HepG2 (cell line): ENCODE measurements around the gene GMNN. TPM values are rescaled to one million over a fixed set of nuclear protein-coding genes. Genes with fewer than 3 reads are reported as not detected.

Experiments
- ADNP ChIP-seq: sonication (generic); formaldehyde crosslinking; IDR thresholded peaks from 2 replicates; pipeline ENCODE4 v1.4.0; 2020; ENCODE audit warnings: missing genetic modification reagents
- CBX2 ChIP-seq, 2 experiments: fragments of 200-600 bp in 1 of 2; sonication (generic); formaldehyde crosslinking in 1 of 2; IDR thresholded peaks; 2 replicates each; pipeline versions ENCODE4 v1.7.0 to v1.8.1; 2018 to 2022; ENCODE audit warnings: low read depth in 2 of 2, low read length in 1 of 2, mild to moderate bottlenecking in 1 of 2, missing genetic modification reagents in 1 of 2
- HOXA3 ChIP-seq: sonication (generic); formaldehyde crosslinking; IDR thresholded peaks from 2 replicates; pipeline ENCODE4 v1.5.0; 2020; ENCODE audit warnings: missing genetic modification reagents
- HOXA7 ChIP-seq: sonication (generic); formaldehyde crosslinking; IDR thresholded peaks from 2 replicates; pipeline ENCODE4 v1.8.1; 2022; ENCODE audit warnings: mild to moderate bottlenecking, missing genetic modification reagents, moderate library complexity
- KDM5B ChIP-seq: sonication (generic); formaldehyde crosslinking; IDR thresholded peaks from 2 replicates; pipeline ENCODE4 v1.4.0; 2020; ENCODE audit warnings: missing genetic modification reagents, mild to moderate bottlenecking, borderline replicate concordance
- KLF16 ChIP-seq, 2 experiments: sonication (generic) in 1 of 2; formaldehyde crosslinking in 1 of 2; IDR thresholded peaks; 2 replicates each; pipeline versions ENCODE4 v1.6.1 to v1.8.0; 2016 to 2023; ENCODE audit warnings: missing genetic modification reagents in 2 of 2, missing compliant biosample characterization in 1 of 2
- NRL ChIP-seq: sonication (generic); formaldehyde crosslinking; IDR thresholded peaks from 2 replicates; pipeline ENCODE4 v1.5.0; 2020; ENCODE audit warnings: missing genetic modification reagents, mild to moderate bottlenecking, moderate library complexity, borderline replicate concordance
- RARG ChIP-seq: sonication (generic); formaldehyde crosslinking; IDR thresholded peaks from 2 replicates; pipeline ENCODE4 v1.4.0; 2020; ENCODE audit warnings: low read depth, mild to moderate bottlenecking, missing genetic modification reagents
- SAP130 ChIP-seq: IDR thresholded peaks from 2 replicates; pipeline ENCODE4 v1.6.1; 2016; ENCODE audit warnings: low read depth
- SMYD3 ChIP-seq: sonication (generic); formaldehyde crosslinking; IDR thresholded peaks from 2 replicates; pipeline ENCODE4 v1.8.1; 2023; ENCODE audit warnings: mild to moderate bottlenecking, missing genetic modification reagents
- SOX5 ChIP-seq: IDR thresholded peaks from 2 replicates; pipeline ENCODE4 v1.6.1; 2016; ENCODE audit warnings: borderline replicate concordance
- ZBTB3 ChIP-seq: sonication (generic); formaldehyde crosslinking; IDR thresholded peaks from 2 replicates; pipeline ENCODE4 v1.4.0; 2020; ENCODE audit warnings: low read depth, mild to moderate bottlenecking, moderate library complexity, missing genetic modification reagents, borderline replicate concordance
- ZFP62 ChIP-seq: sonication (generic); formaldehyde crosslinking; IDR thresholded peaks from 2 replicates; pipeline ENCODE4 v1.4.0; 2020; ENCODE audit warnings: missing genetic modification reagents
- ZNF33A ChIP-seq: sonication (generic); formaldehyde crosslinking; IDR thresholded peaks from 2 replicates; pipeline ENCODE4 v1.5.1; 2020; ENCODE audit warnings: missing genetic modification reagents, mild to moderate bottlenecking, moderate library complexity, borderline replicate concordance
- ZNF530 ChIP-seq: sonication (generic); formaldehyde crosslinking; IDR thresholded peaks from 2 replicates; pipeline ENCODE4 v1.5.0; 2020; ENCODE audit warnings: low read depth, mild to moderate bottlenecking, missing genetic modification reagents
- ZNF589 ChIP-seq: sonication (generic); formaldehyde crosslinking; conservative IDR thresholded peaks from 2 replicates; pipeline ENCODE4 v1.8.0; 2022; ENCODE audit warnings: mild to moderate bottlenecking, moderate library complexity, missing genetic modification reagents
- ZNF598 ChIP-seq: sonication (generic); formaldehyde crosslinking; IDR thresholded peaks from 2 replicates; pipeline ENCODE4 v1.5.1; 2020; ENCODE audit warnings: mild to moderate bottlenecking, missing genetic modification reagents, borderline replicate concordance
- ZNF720 ChIP-seq: sonication (generic); formaldehyde crosslinking; IDR thresholded peaks from 2 replicates; pipeline ENCODE4 v1.4.0; 2020; ENCODE audit warnings: missing genetic modification reagents
- ZZZ3 ChIP-seq: sonication (generic); formaldehyde crosslinking; IDR thresholded peaks from 2 replicates; pipeline ENCODE4 v1.4.0; 2020; ENCODE audit warnings: missing genetic modification reagents, mild to moderate bottlenecking, borderline replicate concordance
- polyA plus RNA-seq, 8 experiments: library from polyadenylated mRNA; depleted of rRNA in 3 of 8; stranded (reverse) in 7 of 8; unstranded in 1 of 8; fragments of >200 nt; fragmentation: Illumina TruSeq in 4 of 8; extraction: Trizol in 4 of 8; gene quantifications; 2 replicates each; pipeline versions ENCODE4 v1.2.1 to v1.2.3, GENCODE V29; 2011 to 2016; ENCODE audit warnings: low read depth in 4 of 8, missing spikeins in 1 of 8, mixed read lengths in 1 of 8; ENCODE audit not compliant: insufficient read depth in 1 of 8
- total RNA-seq, 5 experiments: library from RNA; depleted of rRNA; stranded (reverse); fragments of >200 nt; fragmentation: Illumina TruSeq; extraction: Trizol; gene quantifications; 2 replicates each; pipeline ENCODE4 v1.2.3, GENCODE V29; 2016; ENCODE audit warnings: low read depth in 1 of 5
- TF ChIP-seq, protein P1 (sequence below): sonication (generic); formaldehyde crosslinking; IDR thresholded peaks from 2 replicates; pipeline ENCODE4 v1.5.1; 2020; ENCODE audit warnings: missing genetic modification reagents, mild to moderate bottlenecking, borderline replicate concordance
- TF ChIP-seq, protein P2 (sequence below): sonication (generic); formaldehyde crosslinking; IDR thresholded peaks from 2 replicates; pipeline ENCODE4 v1.8.1; 2023; ENCODE audit warnings: mild to moderate bottlenecking, moderate library complexity, missing genetic modification reagents
- TF ChIP-seq, protein P3 (sequence below): IDR thresholded peaks from 2 replicates; pipeline ENCODE4 v1.4.0; 2020; ENCODE audit warnings: mild to moderate bottlenecking, missing genetic modification reagents
- TF ChIP-seq, protein P4 (sequence below): IDR thresholded peaks from 2 replicates; pipeline ENCODE4 v1.6.1; 2016; ENCODE audit warnings: missing biosample characterization, missing genetic modification reagents, low read depth

GMNN gene
- total and polyA plus RNA-seq, 2 of the 13 experiments (the other 11 are each of a cell fraction or from before 2014, with no cell fraction given) = 61.8 to 154 TPM

DNA sequence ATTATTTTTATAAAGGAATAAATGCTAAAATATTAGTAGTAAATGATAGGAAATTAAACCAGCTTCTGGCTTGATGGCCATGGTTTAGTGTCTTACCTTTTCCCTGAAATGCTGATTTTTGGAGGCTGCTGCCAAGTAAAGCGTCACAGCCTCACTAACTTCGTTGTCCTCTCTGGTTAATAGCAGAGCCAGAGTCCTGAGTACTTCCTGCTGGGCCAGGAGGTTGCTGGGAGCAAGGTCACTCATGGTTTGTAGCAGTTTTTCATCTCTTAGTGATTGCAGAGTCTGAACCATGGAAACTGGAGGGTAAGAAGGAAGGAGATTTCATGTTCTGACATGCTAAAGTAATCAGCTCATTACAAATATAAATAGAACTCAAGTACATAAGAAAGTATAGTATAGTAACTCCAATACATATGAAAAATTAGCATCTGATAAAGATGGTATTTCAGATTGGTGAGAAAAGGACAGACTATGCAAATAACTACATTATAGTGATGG is 50.4 kb downstream of the GMNN start (continued):
- TF ChIP-seq ZNF598 (CRISPR knock-in tag) = no peak
- no peak for TF ChIP-seq CBX2 (IDR thresholded peaks at IDR 0.05; ENCODE audit: low read depth, low read length)
- no peak for TF ChIP-seq CBX2 (CRISPR knock-in tag; IDR thresholded peaks at IDR 0.05; ENCODE audit: low read depth)
- TF ChIP-seq ZNF530 (CRISPR knock-in tag) = no peak
- no peak for TF ChIP-seq SAP130 (CRISPR knock-in tag)
- TF ChIP-seq HOXA7 = no peak
- no peak for TF ChIP-seq SOX5
- TF ChIP-seq SMYD3 (CRISPR knock-in tag) = no peak
- no peak for TF ChIP-seq KLF16 (CRISPR knock-in tag; IDR thresholded peaks at IDR 0.05)
- TF ChIP-seq ZNF589 (CRISPR knock-in tag) = no peak
- no peak for TF ChIP-seq ZNF720
- TF ChIP-seq ZNF33A (CRISPR knock-in tag) = no peak
- no peak for TF ChIP-seq ZFP62 (CRISPR knock-in tag)
- TF ChIP-seq, protein P1, sequence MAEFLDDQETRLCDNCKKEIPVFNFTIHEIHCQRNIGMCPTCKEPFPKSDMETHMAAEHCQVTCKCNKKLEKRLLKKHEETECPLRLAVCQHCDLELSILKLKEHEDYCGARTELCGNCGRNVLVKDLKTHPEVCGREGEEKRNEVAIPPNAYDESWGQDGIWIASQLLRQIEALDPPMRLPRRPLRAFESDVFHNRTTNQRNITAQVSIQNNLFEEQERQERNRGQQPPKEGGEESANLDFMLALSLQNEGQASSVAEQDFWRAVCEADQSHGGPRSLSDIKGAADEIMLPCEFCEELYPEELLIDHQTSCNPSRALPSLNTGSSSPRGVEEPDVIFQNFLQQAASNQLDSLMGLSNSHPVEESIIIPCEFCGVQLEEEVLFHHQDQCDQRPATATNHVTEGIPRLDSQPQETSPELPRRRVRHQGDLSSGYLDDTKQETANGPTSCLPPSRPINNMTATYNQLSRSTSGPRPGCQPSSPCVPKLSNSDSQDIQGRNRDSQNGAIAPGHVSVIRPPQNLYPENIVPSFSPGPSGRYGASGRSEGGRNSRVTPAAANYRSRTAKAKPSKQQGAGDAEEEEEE = no peak
- TF ChIP-seq ZZZ3 (CRISPR knock-in tag) = no peak
- peak; percentile 42; the same call in 1 of the 2 replicates for TF ChIP-seq HOXA3 (CRISPR knock-in tag)
- TF ChIP-seq, protein P2, sequence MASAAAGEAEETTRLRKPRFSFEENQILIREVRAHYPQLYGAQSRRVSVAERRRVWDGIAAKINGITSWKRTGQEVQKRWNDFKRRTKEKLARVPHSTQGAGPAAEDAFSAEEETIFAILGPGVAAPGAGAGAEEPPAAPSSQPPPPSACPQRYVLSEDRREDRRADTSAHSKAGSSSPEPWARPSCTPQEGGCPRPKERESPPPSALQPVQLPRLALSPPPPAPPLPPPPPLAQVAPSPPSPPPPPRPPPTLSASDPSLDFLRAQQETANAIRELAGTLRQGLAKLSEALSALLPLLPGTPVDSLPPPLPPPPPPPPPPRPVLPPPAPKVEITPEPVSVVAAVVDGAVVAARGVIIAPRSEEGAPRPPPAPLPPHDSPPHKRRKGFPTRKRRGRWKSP (CRISPR knock-in tag) = no peak
- TF ChIP-seq ADNP (CRISPR knock-in tag) = no peak
- no peak for TF ChIP-seq RARG
- TF ChIP-seq NRL = no peak
- TF ChIP-seq, protein P3, sequence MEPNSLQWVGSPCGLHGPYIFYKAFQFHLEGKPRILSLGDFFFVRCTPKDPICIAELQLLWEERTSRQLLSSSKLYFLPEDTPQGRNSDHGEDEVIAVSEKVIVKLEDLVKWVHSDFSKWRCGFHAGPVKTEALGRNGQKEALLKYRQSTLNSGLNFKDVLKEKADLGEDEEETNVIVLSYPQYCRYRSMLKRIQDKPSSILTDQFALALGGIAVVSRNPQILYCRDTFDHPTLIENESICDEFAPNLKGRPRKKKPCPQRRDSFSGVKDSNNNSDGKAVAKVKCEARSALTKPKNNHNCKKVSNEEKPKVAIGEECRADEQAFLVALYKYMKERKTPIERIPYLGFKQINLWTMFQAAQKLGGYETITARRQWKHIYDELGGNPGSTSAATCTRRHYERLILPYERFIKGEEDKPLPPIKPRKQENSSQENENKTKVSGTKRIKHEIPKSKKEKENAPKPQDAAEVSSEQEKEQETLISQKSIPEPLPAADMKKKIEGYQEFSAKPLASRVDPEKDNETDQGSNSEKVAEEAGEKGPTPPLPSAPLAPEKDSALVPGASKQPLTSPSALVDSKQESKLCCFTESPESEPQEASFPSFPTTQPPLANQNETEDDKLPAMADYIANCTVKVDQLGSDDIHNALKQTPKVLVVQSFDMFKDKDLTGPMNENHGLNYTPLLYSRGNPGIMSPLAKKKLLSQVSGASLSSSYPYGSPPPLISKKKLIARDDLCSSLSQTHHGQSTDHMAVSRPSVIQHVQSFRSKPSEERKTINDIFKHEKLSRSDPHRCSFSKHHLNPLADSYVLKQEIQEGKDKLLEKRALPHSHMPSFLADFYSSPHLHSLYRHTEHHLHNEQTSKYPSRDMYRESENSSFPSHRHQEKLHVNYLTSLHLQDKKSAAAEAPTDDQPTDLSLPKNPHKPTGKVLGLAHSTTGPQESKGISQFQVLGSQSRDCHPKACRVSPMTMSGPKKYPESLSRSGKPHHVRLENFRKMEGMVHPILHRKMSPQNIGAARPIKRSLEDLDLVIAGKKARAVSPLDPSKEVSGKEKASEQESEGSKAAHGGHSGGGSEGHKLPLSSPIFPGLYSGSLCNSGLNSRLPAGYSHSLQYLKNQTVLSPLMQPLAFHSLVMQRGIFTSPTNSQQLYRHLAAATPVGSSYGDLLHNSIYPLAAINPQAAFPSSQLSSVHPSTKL (CRISPR knock-in tag) = peak; percentile 29; the same call in 1 of the 2 replicates
- no peak for TF ChIP-seq KDM5B (CRISPR knock-in tag)
- TF ChIP-seq ZBTB3 (CRISPR knock-in tag) = no peak
- TF ChIP-seq, protein P4, sequence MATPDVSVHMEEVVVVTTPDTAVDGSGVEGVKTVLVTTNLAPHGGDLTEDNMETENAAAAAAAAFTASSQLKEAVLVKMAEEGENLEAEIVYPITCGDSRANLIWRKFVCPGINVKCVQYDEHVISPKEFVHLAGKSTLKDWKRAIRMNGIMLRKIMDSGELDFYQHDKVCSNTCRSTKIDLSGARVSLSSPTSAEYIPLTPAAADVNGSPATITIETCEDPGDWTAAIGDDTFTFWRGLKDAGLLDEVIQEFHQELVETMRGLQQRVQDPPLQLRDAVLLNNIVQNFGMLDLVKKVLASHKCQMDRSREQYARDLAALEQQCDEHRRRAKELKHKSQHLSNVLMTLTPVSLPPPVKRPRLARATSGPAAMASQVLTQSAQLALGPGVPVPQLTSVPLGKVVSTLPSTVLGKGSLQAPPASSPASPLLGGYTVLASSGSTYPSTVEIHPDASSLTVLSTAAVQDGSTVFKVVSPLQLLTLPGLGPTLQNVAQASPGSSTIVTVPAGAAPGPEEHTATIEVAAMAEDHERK (CRISPR knock-in tag) = no peak
